SK-N-SH (cell line): ENCODE results near the gene TEX28. TPM values are rescaled to one million over a fixed set of nuclear protein-coding genes. Genes with fewer than 3 reads are reported as not detected.

Experiments used
- CTCF ChIA-PET: fragments of 300-600, 350-600 bp; formaldehyde crosslinking; extraction: SDS; loops from one replicate; lab custom pipeline; 2021; lab: Yijun Ruan, JAX
- POLR2A ChIA-PET: fragments of 350-600 bp; sonication (Branson Sonifier 250); formaldehyde crosslinking; extraction: SDS; loops from one replicate; lab custom pipeline; 2020; ENCODE audit warnings: antibody characterized with exemption, inconsistent platforms; lab: Yijun Ruan, JAX
- DNase-seq: peaks from one replicate; pipeline ENCODE4 v3.0.0; 2012
- H2AFZ ChIP-seq: fragments of 200-600 bp; sonication (generic); 2 replicates; pipeline ENCODE4 v1.8.1; 2016; ENCODE audit warnings: antibody characterized with exemption, mild to moderate bottlenecking, low read depth
- H3F3A ChIP-seq: fragments of 200-600 bp; sonication (generic); replicated peaks from 2 replicates; pipeline ENCODE3; 2016; ENCODE audit warnings: antibody characterized with exemption, mild to moderate bottlenecking; ENCODE audit not compliant: insufficient read depth
- H3K27ac ChIP-seq, 2 experiments: fragments of 200-500 bp in 1 of 2; fragments of 200-600 bp in 1 of 2; sonication (Bioruptor generic) in 1 of 2; sonication (generic), shearing (Covaris generic) in 1 of 2; 2 replicates each; pipeline versions ENCODE4 v1.5.1 to v1.6.1; 2014 to 2016; ENCODE audit warnings: low read depth in 2 of 2, inconsistent platforms in 1 of 2, low read length in 1 of 2, mild to moderate bottlenecking in 1 of 2, mixed read lengths in 1 of 2
- H3K27me3 ChIP-seq: fragments of 200-600 bp; sonication (generic), shearing (Covaris generic); 2 replicates; pipeline ENCODE4 v1.6.1; 2016; ENCODE audit warnings: mixed run types; ENCODE audit not compliant: insufficient read depth
- H3K36me3 ChIP-seq, 2 experiments: fragments of 200-500 bp in 1 of 2; fragments of 200-600 bp in 1 of 2; sonication (Bioruptor generic) in 1 of 2; sonication (generic) in 1 of 2; replicated peaks in 1 of 2; 2 replicates each; pipeline versions ENCODE3 to v1.5.1; 2014 to 2016; ENCODE audit warnings: low read length in 1 of 2, mild to moderate bottlenecking in 1 of 2; ENCODE audit not compliant: insufficient read depth in 2 of 2, control insufficient read depth in 1 of 2
- H3K4me1 ChIP-seq, 2 experiments: fragments of 200-500 bp in 1 of 2; fragments of 200-600 bp in 1 of 2; sonication (Bioruptor generic) in 1 of 2; sonication (generic), shearing (Covaris generic) in 1 of 2; 2 replicates each; pipeline versions ENCODE4 v1.5.1 to v1.6.1; 2014 to 2016; ENCODE audit warnings: low read depth in 1 of 2, low read length in 1 of 2, mixed run types in 1 of 2; ENCODE audit not compliant: insufficient read depth in 2 of 2, control insufficient read depth in 1 of 2
- H3K4me2 ChIP-seq: fragments of 200-600 bp; sonication (generic), shearing (Covaris generic); 2 replicates; pipeline ENCODE4 v1.6.1; 2017; ENCODE audit warnings: mixed run types
- H3K4me3 ChIP-seq, 2 experiments: fragments of 200-500 bp in 1 of 2; fragments of 200-600 bp in 1 of 2; sonication (Bioruptor generic) in 1 of 2; sonication (generic), shearing (Covaris generic) in 1 of 2; 2 replicates each; pipeline versions ENCODE4 v1.5.1 to v1.8.1; 2014 to 2016; ENCODE audit warnings: low read depth in 2 of 2, inconsistent platforms in 1 of 2, low read length in 1 of 2, mild to moderate bottlenecking in 1 of 2, mixed read lengths in 1 of 2, moderate library complexity in 1 of 2
- H3K79me2 ChIP-seq: fragments of 200-600 bp; sonication (generic); 2 replicates; pipeline ENCODE4 v1.8.1; 2017; ENCODE audit warnings: mild to moderate bottlenecking; ENCODE audit not compliant: insufficient read depth
- H3K9ac ChIP-seq: fragments of 200-600 bp; sonication (generic); 2 replicates; pipeline ENCODE4 v1.6.1; 2017; ENCODE audit warnings: mixed run types
- H3K9me2 ChIP-seq: fragments of 200-600 bp; sonication (generic); 2 replicates; pipeline ENCODE4 v1.6.1; 2017; ENCODE audit warnings: mixed run types
- H3K9me3 ChIP-seq: fragments of 200-600 bp; sonication (generic); 2 replicates; pipeline ENCODE4 v1.6.1; 2017; ENCODE audit warnings: mixed run types, mild to moderate bottlenecking, moderate library complexity
- H4K20me1 ChIP-seq: fragments of 200-600 bp; sonication (generic); 2 replicates; pipeline ENCODE4 v1.6.1; 2017; ENCODE audit warnings: mild to moderate bottlenecking, mixed run types; ENCODE audit not compliant: insufficient read depth
- CHD2 ChIP-seq: fragments of 150-350 bp; IDR thresholded peaks from 2 replicates; pipeline ENCODE4 v1.6.1; 2018; ENCODE audit warnings: low read length; ENCODE audit not compliant: partially characterized antibody
- ELF1 ChIP-seq: IDR thresholded peaks from 2 replicates; pipeline ENCODE4 v1.4.0; 2012
- FOSL2 ChIP-seq: IDR thresholded peaks from 2 replicates; pipeline ENCODE4 v1.4.0; 2012; ENCODE audit warnings: low read depth, mild to moderate bottlenecking, moderate library complexity, borderline replicate concordance
- FOXM1 ChIP-seq: IDR thresholded peaks from 2 replicates; pipeline ENCODE4 v1.4.0; 2012; ENCODE audit warnings: low read depth, mild to moderate bottlenecking
- GATA2 ChIP-seq: sonication (generic); formaldehyde crosslinking; IDR thresholded peaks from 2 replicates; pipeline ENCODE4 v1.5.0; 2020; ENCODE audit warnings: mild to moderate bottlenecking, missing genetic modification reagents
- JUND ChIP-seq: IDR thresholded peaks from 2 replicates; pipeline ENCODE4 v1.4.0; 2012
- MEF2A ChIP-seq: IDR thresholded peaks from 2 replicates; pipeline ENCODE4 v1.4.0; 2012; ENCODE audit warnings: low read depth, borderline replicate concordance
- MXI1 ChIP-seq: IDR thresholded peaks from 2 replicates; pipeline ENCODE4 v1.6.1; 2012; ENCODE audit warnings: mild to moderate bottlenecking, low read depth, low read length, improper control_type of control experiment
- POLR2AphosphoS5 ChIP-seq: IDR thresholded peaks from 2 replicates; pipeline ENCODE4 v1.6.1; 2012; ENCODE audit warnings: low read depth, low read length
- RAD21 ChIP-seq: IDR thresholded peaks from 2 replicates; pipeline ENCODE4 v1.6.1; 2012; ENCODE audit warnings: mild to moderate bottlenecking, low read length
- RCOR1 ChIP-seq: fragments of 150-350 bp; IDR thresholded peaks from 2 replicates; pipeline ENCODE4 v1.6.1; 2017; ENCODE audit warnings: antibody characterized with exemption, low read length
- RFX5 ChIP-seq: IDR thresholded peaks from 2 replicates; pipeline ENCODE4 v1.6.1; 2012; ENCODE audit warnings: mild to moderate bottlenecking, improper control_type of control experiment, low read length
- TAF1 ChIP-seq: IDR thresholded peaks from 2 replicates; pipeline ENCODE4 v1.6.1; 2012; ENCODE audit warnings: low read depth, mild to moderate bottlenecking, low read length, moderate library complexity, borderline replicate concordance
- TCF12 ChIP-seq: IDR thresholded peaks from 2 replicates; pipeline ENCODE4 v1.4.0; 2012
- YY1 ChIP-seq: IDR thresholded peaks from 2 replicates; pipeline ENCODE4 v1.4.0; 2012; ENCODE audit warnings: low read depth, mild to moderate bottlenecking
- WGBS: methylation state at CpG from one replicate; pipeline ENCODE4 v1.1.6; 2017; ENCODE audit warnings: low lambda C conversion rate; 5-methylcytosine and 5-hydroxymethylcytosine counted together
- polyA plus RNA-seq, 3 experiments: library from polyadenylated mRNA; depleted of rRNA; stranded (reverse); fragments of >200 nt; gene quantifications; 2 replicates each; pipeline ENCODE4 v1.2.3, GENCODE V29; 2012
- TF ChIP-seq, protein P1 (sequence below): fragments of 150-350 bp; IDR thresholded peaks from 2 replicates; pipeline ENCODE4 v1.6.1; 2016; ENCODE audit warnings: mild to moderate bottlenecking, low read depth, low read length
- TF ChIP-seq, protein P2 (sequence below): IDR thresholded peaks from 2 replicates; pipeline ENCODE4 v1.4.0; 2012; ENCODE audit warnings: low read depth, borderline replicate concordance
- TF ChIP-seq, protein P3 (sequence below): IDR thresholded peaks from 2 replicates; pipeline ENCODE4 v1.6.1; 2012; ENCODE audit warnings: mild to moderate bottlenecking, low read depth, low read length, moderate library complexity
- TF ChIP-seq, protein P4 (sequence below): fragments of 150-350 bp; IDR thresholded peaks from 2 replicates; pipeline ENCODE4 v1.6.1; 2017; ENCODE audit warnings: antibody characterized with exemption, low read length, low read depth, borderline replicate concordance

TEX28 gene
- polyA plus RNA-seq, 1 of the 3 experiments (the other 2 are of a cell fraction), result not detected

DNA sequence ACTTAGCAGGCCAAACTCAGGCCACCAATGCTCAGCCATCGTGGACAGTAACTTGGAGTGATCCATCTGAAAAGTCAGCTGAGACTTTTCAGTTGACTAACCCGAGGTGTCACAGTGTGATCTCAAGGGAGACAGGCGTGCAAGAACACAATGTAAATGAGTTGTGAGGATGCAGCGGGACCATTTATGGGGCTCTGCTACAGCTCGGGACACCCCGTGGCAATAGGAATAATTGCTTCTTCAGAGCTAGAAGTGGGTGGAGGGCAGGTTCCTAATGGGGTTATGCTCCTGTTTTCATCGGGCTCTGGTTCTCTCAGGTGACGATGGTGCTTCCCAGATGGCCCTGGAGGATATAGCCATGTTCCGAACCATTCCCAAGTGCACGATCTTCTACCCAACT is 28.0 kb upstream of the TEX28 start:
- H3K36me3 ChIP-seq, result no peaks in the 10 kb centered on the region
- DNase-seq, result no peak
- no peaks in the 10 kb centered on the region for H3K9me3 ChIP-seq
- no peaks in the 10 kb centered on the region; a peak in 1 of 4 replicates for H3K4me1 ChIP-seq
- H3F3A ChIP-seq, result no peaks in the 10 kb centered on the region
- H3K4me2 ChIP-seq, result no peak overlapping the region
- H3K27ac ChIP-seq, result no peak overlapping the region
- no peak overlapping the region for H2AFZ ChIP-seq
- POLR2A ChIA-PET, result no interaction called here
- H3K9ac ChIP-seq, result no peak overlapping the region
- no peaks in the 10 kb centered on the region for H3K79me2 ChIP-seq
- H3K4me3 ChIP-seq, result no peak overlapping the region
- no peaks in the 10 kb centered on the region for H3K9me2 ChIP-seq
- no peaks in the 10 kb centered on the region for H4K20me1 ChIP-seq
- WGBS, result 27% methylated on average over 10 of the region's 10 CpGs
- CTCF ChIA-PET, result interaction anchor here (1.3 kb wide), 1 partner anchor 10 kb away, joined by 3 read pairs; no protein-coding TSS in a partner anchor
- peaks cover 86% of the 10 kb centered on the region for H3K27me3 ChIP-seq
- TF ChIP-seq FOSL2 (no peak), CHD2 (no peak), TAF1 (no peak), ELF1 (no peak), MEF2A (no peak), RAD21 (no peak), GATA2 (CRISPR knock-in tag) (no peak), FOXM1 (no peak), RCOR1 (no peak), JUND (no peak), YY1 (no peak), POLR2AphosphoS5 (no peak), TCF12 (no peak), MXI1 (no peak), RFX5 (no peak)
- TF ChIP-seq, protein P1, sequence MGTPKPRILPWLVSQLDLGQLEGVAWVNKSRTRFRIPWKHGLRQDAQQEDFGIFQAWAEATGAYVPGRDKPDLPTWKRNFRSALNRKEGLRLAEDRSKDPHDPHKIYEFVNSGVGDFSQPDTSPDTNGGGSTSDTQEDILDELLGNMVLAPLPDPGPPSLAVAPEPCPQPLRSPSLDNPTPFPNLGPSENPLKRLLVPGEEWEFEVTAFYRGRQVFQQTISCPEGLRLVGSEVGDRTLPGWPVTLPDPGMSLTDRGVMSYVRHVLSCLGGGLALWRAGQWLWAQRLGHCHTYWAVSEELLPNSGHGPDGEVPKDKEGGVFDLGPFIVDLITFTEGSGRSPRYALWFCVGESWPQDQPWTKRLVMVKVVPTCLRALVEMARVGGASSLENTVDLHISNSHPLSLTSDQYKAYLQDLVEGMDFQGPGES, result no peak
- TF ChIP-seq, protein P2, sequence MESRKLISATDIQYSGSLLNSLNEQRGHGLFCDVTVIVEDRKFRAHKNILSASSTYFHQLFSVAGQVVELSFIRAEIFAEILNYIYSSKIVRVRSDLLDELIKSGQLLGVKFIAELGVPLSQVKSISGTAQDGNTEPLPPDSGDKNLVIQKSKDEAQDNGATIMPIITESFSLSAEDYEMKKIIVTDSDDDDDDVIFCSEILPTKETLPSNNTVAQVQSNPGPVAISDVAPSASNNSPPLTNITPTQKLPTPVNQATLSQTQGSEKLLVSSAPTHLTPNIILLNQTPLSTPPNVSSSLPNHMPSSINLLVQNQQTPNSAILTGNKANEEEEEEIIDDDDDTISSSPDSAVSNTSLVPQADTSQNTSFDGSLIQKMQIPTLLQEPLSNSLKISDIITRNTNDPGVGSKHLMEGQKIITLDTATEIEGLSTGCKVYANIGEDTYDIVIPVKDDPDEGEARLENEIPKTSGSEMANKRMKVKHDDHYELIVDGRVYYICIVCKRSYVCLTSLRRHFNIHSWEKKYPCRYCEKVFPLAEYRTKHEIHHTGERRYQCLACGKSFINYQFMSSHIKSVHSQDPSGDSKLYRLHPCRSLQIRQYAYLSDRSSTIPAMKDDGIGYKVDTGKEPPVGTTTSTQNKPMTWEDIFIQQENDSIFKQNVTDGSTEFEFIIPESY, result no peak
- TF ChIP-seq, protein P3, sequence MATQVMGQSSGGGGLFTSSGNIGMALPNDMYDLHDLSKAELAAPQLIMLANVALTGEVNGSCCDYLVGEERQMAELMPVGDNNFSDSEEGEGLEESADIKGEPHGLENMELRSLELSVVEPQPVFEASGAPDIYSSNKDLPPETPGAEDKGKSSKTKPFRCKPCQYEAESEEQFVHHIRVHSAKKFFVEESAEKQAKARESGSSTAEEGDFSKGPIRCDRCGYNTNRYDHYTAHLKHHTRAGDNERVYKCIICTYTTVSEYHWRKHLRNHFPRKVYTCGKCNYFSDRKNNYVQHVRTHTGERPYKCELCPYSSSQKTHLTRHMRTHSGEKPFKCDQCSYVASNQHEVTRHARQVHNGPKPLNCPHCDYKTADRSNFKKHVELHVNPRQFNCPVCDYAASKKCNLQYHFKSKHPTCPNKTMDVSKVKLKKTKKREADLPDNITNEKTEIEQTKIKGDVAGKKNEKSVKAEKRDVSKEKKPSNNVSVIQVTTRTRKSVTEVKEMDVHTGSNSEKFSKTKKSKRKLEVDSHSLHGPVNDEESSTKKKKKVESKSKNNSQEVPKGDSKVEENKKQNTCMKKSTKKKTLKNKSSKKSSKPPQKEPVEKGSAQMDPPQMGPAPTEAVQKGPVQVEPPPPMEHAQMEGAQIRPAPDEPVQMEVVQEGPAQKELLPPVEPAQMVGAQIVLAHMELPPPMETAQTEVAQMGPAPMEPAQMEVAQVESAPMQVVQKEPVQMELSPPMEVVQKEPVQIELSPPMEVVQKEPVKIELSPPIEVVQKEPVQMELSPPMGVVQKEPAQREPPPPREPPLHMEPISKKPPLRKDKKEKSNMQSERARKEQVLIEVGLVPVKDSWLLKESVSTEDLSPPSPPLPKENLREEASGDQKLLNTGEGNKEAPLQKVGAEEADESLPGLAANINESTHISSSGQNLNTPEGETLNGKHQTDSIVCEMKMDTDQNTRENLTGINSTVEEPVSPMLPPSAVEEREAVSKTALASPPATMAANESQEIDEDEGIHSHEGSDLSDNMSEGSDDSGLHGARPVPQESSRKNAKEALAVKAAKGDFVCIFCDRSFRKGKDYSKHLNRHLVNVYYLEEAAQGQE, result no peak
- TF ChIP-seq, protein P4, sequence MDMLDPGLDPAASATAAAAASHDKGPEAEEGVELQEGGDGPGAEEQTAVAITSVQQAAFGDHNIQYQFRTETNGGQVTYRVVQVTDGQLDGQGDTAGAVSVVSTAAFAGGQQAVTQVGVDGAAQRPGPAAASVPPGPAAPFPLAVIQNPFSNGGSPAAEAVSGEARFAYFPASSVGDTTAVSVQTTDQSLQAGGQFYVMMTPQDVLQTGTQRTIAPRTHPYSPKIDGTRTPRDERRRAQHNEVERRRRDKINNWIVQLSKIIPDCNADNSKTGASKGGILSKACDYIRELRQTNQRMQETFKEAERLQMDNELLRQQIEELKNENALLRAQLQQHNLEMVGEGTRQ, result no peak
